ENCODE measurements around the gene NTM.

Gene NTM

GRCh38 chr11:132256528-132257279, 886.3 kb downstream of the NTM start:
- no peak for DNase-seq

- DNase-seq: no peak
Observed at GRCh38 chr11:132257871-132258270, 887.5 kb downstream of the NTM start.

GRCh38 chr11:132258875-132259274, 888.5 kb downstream of the NTM start:
- DNase-seq: no peak

GRCh38 chr11:132260636-132261035, 890.2 kb downstream of the NTM start:
- no peak for DNase-seq

- DNase-seq: no peak
Observed at GRCh38 chr11:132263241-132263640, 892.8 kb downstream of the NTM start.

- no peak for DNase-seq
Observed at GRCh38 chr11:132263875-132264274, 893.5 kb downstream of the NTM start.

GRCh38 chr11:132264616-132265015, 894.2 kb downstream of the NTM start:
- DNase-seq: no peak

- no peak for DNase-seq
Observed at GRCh38 chr11:132278801-132279574, 908.6 kb downstream of the NTM start.

GRCh38 chr11:132284048-132284447, 913.6 kb downstream of the NTM start:
- no peak for DNase-seq

- DNase-seq: no peak
Observed at GRCh38 chr11:132284611-132285010, 914.2 kb downstream of the NTM start.

GRCh38 chr11:132285631-132286030, 915.2 kb downstream of the NTM start:
- DNase-seq: no peak

GRCh38 chr11:132286106-132286505, 915.7 kb downstream of the NTM start:
- no peak for DNase-seq

- DNase-seq: no peak
Observed at GRCh38 chr11:132288036-132288435, 917.6 kb downstream of the NTM start.

- no peak for DNase-seq
Observed at GRCh38 chr11:132289590-132290256, 919.3 kb downstream of the NTM start.

- no peak for DNase-seq
Observed at GRCh38 chr11:132293586-132293985, 923.2 kb downstream of the NTM start.

GRCh38 chr11:132296946-132297610, 926.7 kb downstream of the NTM start:
- no peak for DNase-seq

GRCh38 chr11:132298357-132298756, 927.9 kb downstream of the NTM start:
- DNase-seq: no peak

GRCh38 chr11:132300283-132300682, 929.9 kb downstream of the NTM start:
- DNase-seq: no peak

GRCh38 chr11:132301465-132301864, 931.0 kb downstream of the NTM start:
- no peak for DNase-seq

GRCh38 chr11:132301900-132302299, 931.5 kb downstream of the NTM start:
- DNase-seq: no peak

GRCh38 chr11:132307309-132308020, 937.0 kb downstream of the NTM start:
- DNase-seq: no peak
